SU-DHL-6 (cell line): ENCODE results near the gene CST11.

ENCODE experiments used
- H2AFZ ChIP-seq: fragments of 200-600 bp; sonication (generic); 2 replicates; pipeline ENCODE4 v1.6.1; 2014; ENCODE audit warnings: low read depth, mild to moderate bottlenecking, moderate library complexity, mixed read lengths, antibody characterized with exemption, low read length; ENCODE audit not compliant: severe bottlenecking
- H3F3A ChIP-seq: fragments of 200-600 bp; shearing (Covaris generic); 2 replicates; pipeline ENCODE4 v1.6.0; 2016; ENCODE audit warnings: antibody characterized with exemption, mild to moderate bottlenecking; ENCODE audit not compliant: insufficient read depth
- H3K27ac ChIP-seq: fragments of 200-600 bp; sonication (generic); 2 replicates; pipeline ENCODE4 v1.5.1; 2016; ENCODE audit warnings: low read depth, mild to moderate bottlenecking, low read length, moderate library complexity, mixed read lengths
- H3K27me3 ChIP-seq: fragments of 200-600 bp; sonication (generic), shearing (Covaris generic); 2 replicates; pipeline ENCODE4 v1.6.0; 2014; ENCODE audit warnings: mild to moderate bottlenecking, low read length
- H3K36me3 ChIP-seq: fragments of 200-600 bp; sonication (generic); 2 replicates; pipeline ENCODE4 v1.6.1; 2014; ENCODE audit warnings: mild to moderate bottlenecking, low read length, mixed read lengths
- H3K4me2 ChIP-seq: fragments of 300-600, 200-600 bp; shearing (Covaris generic), sonication (generic); 2 replicates; pipeline ENCODE4 v1.6.0; 2014; ENCODE audit warnings: low read length, low read depth, mild to moderate bottlenecking; ENCODE audit not compliant: poor library complexity, severe bottlenecking
- H3K4me3 ChIP-seq: fragments of 200-600 bp; sonication (generic); 2 replicates; pipeline ENCODE4 v1.5.1; 2014; ENCODE audit warnings: antibody characterized with exemption, low read length, mild to moderate bottlenecking, mixed read lengths; ENCODE audit not compliant: insufficient read depth, poor library complexity, severe bottlenecking
- H3K79me2 ChIP-seq: fragments of 200-600 bp; sonication (generic); 2 replicates; pipeline ENCODE4 v1.6.1; 2014; ENCODE audit warnings: mild to moderate bottlenecking, low read length, moderate library complexity; ENCODE audit not compliant: insufficient read depth
- H3K9ac ChIP-seq: fragments of 200-600 bp; sonication (generic); 2 replicates; pipeline ENCODE4 v1.7.0; 2014; ENCODE audit warnings: mild to moderate bottlenecking, low read length
- H3K9me2 ChIP-seq: fragments of 200-600 bp; sonication (generic); replicated peaks from 2 replicates; pipeline ENCODE4 v1.6.1; 2014; ENCODE audit warnings: low read length; ENCODE audit not compliant: insufficient read depth
- H3K9me3 ChIP-seq: fragments of 200-600 bp; sonication (generic); 2 replicates; pipeline ENCODE4 v1.6.1; 2014; ENCODE audit warnings: low read length, mixed read lengths; ENCODE audit not compliant: insufficient read depth
- H4K20me1 ChIP-seq: fragments of 200-600 bp; sonication (generic); 2 replicates; pipeline ENCODE4 v1.6.1; 2014; ENCODE audit warnings: low read depth, mild to moderate bottlenecking, antibody characterized with exemption, low read length, moderate library complexity, mixed read lengths
- CTCF ChIP-seq: fragments of 200-600 bp; sonication (generic); IDR thresholded peaks from one replicate; pipeline ENCODE4 v1.5.1; 2017; ENCODE audit warnings: antibody characterized with exemption, mild to moderate bottlenecking, low read length, moderate library complexity; ENCODE audit not compliant: insufficient read depth, poor library complexity, severe bottlenecking
- EZH2phosphoT487 ChIP-seq: fragments of 200-600 bp; sonication (generic), shearing (Covaris generic); conservative IDR thresholded peaks from 2 replicates; pipeline ENCODE4 v1.6.1; 2018; ENCODE audit warnings: mild to moderate bottlenecking, antibody characterized with exemption, low read length, moderate library complexity, mixed read lengths

CST11 gene

GRCh38 chr20:23440004-23440403, 12.7 kb downstream of the CST11 start:
- Histone ChIP-seq H3K9ac (no peak overlapping the region), H3F3A (no peaks in the 10 kb centered on the region), H2AFZ (no peak overlapping the region), H3K9me3 (no peaks in the 10 kb centered on the region), H3K9me2 (no peaks in the 10 kb centered on the region), H3K79me2 (no peaks in the 10 kb centered on the region), H4K20me1 (no peaks in the 10 kb centered on the region), H3K27ac (no peak overlapping the region), H3K4me3 (no peak overlapping the region), H3K36me3 (no peaks in the 10 kb centered on the region), H3K4me2 (no peak overlapping the region), H3K27me3 (no peaks in the 10 kb centered on the region)
- TF ChIP-seq CTCF (no peak), EZH2phosphoT487 (no peak)

- no peaks in the 10 kb centered on the region for H3F3A ChIP-seq
- no peak overlapping the region for H3K9ac ChIP-seq
- H3K36me3 ChIP-seq, result no peaks in the 10 kb centered on the region
- no peaks in the 10 kb centered on the region for H4K20me1 ChIP-seq
- H3K9me2 ChIP-seq, result no peaks in the 10 kb centered on the region
- no peak overlapping the region for H3K4me3 ChIP-seq
- no peak overlapping the region for H3K27ac ChIP-seq
- no peaks in the 10 kb centered on the region for H3K9me3 ChIP-seq
- H2AFZ ChIP-seq, result no peak overlapping the region
- TF ChIP-seq EZH2phosphoT487, result no peak
- no peaks in the 10 kb centered on the region for H3K79me2 ChIP-seq
- H3K27me3 ChIP-seq, result no peaks in the 10 kb centered on the region
- H3K4me2 ChIP-seq, result no peak overlapping the region
Measured at GRCh38 chr20:23438661-23439060, 14.0 kb downstream of the CST11 start.

- no peaks in the 10 kb centered on the region for H3K9me3 ChIP-seq
- H3K36me3 ChIP-seq, result no peaks in the 10 kb centered on the region
- no peaks in the 10 kb centered on the region for H3F3A ChIP-seq
- H3K27ac ChIP-seq, result no peak overlapping the region
- H3K79me2 ChIP-seq, result no peaks in the 10 kb centered on the region
- H3K9ac ChIP-seq, result no peak overlapping the region
- H3K9me2 ChIP-seq, result no peaks in the 10 kb centered on the region
- no peaks in the 10 kb centered on the region for H3K27me3 ChIP-seq
- H4K20me1 ChIP-seq, result no peaks in the 10 kb centered on the region
- H3K4me3 ChIP-seq, result no peak overlapping the region
- TF ChIP-seq EZH2phosphoT487, result no peak
- H3K4me2 ChIP-seq, result no peak overlapping the region
- no peak overlapping the region for H2AFZ ChIP-seq
Measured at GRCh38 chr20:23437126-23437899, 15.4 kb downstream of the CST11 start.

- no peaks in the 10 kb centered on the region for H3F3A ChIP-seq
- TF ChIP-seq EZH2phosphoT487 (no peak), CTCF (no peak)
- no peak overlapping the region for H3K4me3 ChIP-seq
- H3K9me2 ChIP-seq, result no peaks in the 10 kb centered on the region
- no peaks in the 10 kb centered on the region for H3K9me3 ChIP-seq
- no peaks in the 10 kb centered on the region for H3K27me3 ChIP-seq
- H3K27ac ChIP-seq, result no peak overlapping the region
- no peaks in the 10 kb centered on the region for H3K36me3 ChIP-seq
- no peak overlapping the region for H2AFZ ChIP-seq
- H3K9ac ChIP-seq, result no peak overlapping the region
- H4K20me1 ChIP-seq, result no peaks in the 10 kb centered on the region
- no peaks in the 10 kb centered on the region for H3K79me2 ChIP-seq
- no peak overlapping the region for H3K4me2 ChIP-seq
Measured at GRCh38 chr20:23436681-23437080, 16.0 kb downstream of the CST11 start.
